ENCODE measurements around the gene MS4A4E.
A peak's percentile ranks its signal among the peaks of the same experiment; 100 is the strongest.

Gene MS4A4E

GRCh38 chr11:60242740-60243239 lies at the start of gene MS4A4E:
MS4A4E (minus strand) TSS chr11:60243137; CDS start chr11:60230055, 13,082 bp downstream.
- DNase-seq, result peak in 1 of 2 donors; percentile 46

DNA sequence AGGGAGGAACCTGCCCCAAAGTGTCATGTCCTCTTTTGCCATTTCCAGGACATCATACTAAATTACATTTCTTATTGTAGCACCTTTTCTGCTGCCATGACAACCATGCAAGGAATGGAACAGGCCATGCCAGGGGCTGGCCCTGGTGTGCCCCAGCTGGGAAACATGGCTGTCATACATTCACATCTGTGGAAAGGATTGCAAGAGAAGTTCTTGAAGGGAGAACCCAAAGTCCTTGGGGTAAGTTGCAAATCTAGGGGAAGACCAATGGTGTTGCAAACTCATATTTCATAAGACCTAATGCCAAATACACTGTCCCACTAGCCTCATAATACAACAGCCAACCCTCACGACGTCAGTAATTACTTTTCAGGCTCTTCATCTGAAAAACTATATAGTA lies 49.2 kb upstream of the MS4A4E start:
- peak; percentile 28 to 72 for DNase-seq

DNA sequence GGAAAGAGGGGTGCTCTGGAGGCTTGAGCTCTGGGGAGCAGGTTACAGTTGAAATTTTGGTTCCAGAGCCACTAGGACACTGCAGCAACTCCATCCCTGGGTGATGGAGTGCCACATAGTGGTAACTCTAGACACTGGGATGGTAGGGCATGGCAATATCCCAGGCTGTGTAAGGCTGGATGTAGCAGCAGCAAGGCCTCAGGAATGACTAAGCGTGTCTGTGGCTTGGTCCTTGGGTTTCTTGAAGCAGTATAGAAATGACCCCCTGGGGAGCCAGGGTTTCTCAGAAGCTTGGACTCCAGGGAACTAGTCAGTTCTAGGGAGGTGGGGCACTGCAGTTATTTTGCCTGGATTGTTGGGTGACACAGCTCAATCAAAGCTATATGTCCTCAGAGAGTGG lies 45.6 kb upstream of the MS4A4E start:
- no peak for DNase-seq

- peak in 1 of 2 donors; percentile 28 for DNase-seq
Observed at GRCh38 chr11:60285411-60286126, 42.6 kb upstream of the MS4A4E start.

DNA sequence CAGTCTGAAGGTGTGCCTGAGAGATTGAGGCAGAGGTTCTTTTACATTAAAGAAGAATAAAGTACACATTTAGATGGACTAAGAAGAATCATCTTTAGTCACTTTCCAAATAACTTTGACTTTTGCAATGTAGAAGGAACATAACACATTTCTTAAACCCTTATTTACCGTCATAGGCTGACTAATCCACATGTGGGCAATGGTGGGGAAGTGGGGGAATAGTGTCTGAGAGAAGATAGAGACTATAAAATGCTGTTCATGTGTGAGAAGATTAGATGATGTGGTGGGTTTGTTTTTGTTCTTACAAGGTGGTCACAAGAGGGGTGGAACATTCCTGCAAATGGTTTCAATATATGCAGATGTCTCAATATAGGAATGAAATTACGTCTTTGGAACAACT lies 39.3 kb upstream of the MS4A4E start:
- DNase-seq, result peak; percentile 87 to 89

DNA sequence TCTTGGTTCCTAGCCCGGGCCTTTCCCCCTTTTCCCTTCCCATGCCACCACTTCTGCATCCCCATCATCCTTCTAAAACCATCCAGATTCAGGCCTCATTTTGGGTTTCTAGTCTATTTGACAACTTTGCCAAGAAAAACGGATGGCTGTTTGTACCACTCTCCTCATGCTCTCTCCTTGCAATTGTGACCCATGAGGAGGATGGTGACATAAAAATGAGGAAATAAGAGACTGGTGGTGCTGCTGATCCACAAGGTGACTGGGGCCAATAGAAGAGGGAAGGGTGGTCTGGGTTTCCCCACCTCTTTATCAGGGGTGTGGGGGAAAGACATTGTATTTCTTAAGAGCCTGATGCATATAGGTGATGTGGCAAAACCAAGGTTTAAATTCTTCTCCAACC lies 38.5 kb upstream of the MS4A4E start:
- DNase-seq, result peak; percentile 50 to 71

GRCh38 chr11:60280412-60280811 lies 37.5 kb upstream of the MS4A4E start, which contains the start of gene MS4A4A:
MS4A4A (plus strand) TSS chr11:60280666; CDS start chr11:60280676, 10 bp downstream.
- DNase-seq, result peak; percentile 58 to 59

DNA sequence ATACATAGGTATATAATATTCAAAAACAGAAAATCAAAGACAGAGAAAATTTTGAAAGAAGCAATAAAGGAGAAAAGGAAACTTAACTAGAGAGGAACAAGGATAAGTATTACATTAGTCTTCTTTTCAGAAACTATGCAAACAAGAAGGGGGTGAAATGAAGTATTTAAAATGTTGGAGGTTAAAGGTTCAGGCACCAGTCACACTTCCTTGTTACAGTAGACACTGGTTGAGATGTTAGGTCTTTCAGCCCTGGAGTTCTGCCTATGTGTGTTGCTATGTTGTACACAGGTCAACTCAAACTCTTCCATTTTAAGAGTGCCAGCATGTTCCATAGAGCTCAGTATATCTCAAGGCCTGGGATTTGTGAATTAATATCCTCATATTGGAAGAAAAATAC lies 31.5 kb upstream of the MS4A4E start:
- peak in 1 of 2 donors; percentile 48 for DNase-seq

GRCh38 chr11:60265373-60266214 lies 22.7 kb upstream of the MS4A4E start:
- peak; percentile 35 to 93 for DNase-seq

DNA sequence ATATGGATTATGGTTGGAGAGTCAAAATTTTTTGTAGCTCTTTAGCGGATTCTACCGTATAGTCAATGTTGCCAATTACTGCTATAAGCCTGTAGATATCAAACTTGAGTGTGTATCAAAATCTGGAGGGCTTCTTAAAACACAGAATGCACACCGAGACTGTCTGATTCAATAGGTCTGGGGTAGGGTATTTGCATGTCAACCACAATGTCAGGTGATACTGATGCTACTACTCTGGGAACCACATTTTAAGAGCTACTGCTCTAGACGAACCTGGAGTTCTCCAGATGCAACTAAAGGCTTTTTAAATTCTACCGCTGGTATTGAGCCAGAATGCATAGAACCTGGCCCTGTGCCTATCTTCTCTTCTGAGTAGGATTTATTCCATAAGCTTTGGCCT lies 21.7 kb upstream of the MS4A4E start:
- no peak for DNase-seq

DNA sequence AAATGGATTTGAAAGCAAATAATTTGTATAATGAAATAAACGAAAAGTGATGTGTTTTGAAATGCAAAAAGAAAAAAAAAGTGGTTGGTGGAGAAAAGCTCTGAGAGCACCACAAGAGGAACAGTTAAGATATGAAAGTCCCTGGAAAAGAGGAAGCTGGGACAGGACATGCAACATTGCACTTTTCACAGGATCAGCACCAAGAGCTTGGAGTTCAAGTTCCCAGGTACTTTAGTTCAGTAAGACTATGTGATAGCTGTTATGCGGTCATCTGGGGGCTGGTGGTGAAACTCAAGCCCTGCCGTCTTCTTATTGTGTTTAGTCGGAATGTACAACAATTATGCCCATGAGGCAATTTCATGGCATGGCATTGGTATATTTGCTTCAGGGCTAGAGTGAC lies 20.5 kb upstream of the MS4A4E start:
- peak; percentile 55 to 65 for DNase-seq

GRCh38 chr11:60261014-60261413 lies 18.1 kb upstream of the MS4A4E start:
- DNase-seq, result no peak

DNA sequence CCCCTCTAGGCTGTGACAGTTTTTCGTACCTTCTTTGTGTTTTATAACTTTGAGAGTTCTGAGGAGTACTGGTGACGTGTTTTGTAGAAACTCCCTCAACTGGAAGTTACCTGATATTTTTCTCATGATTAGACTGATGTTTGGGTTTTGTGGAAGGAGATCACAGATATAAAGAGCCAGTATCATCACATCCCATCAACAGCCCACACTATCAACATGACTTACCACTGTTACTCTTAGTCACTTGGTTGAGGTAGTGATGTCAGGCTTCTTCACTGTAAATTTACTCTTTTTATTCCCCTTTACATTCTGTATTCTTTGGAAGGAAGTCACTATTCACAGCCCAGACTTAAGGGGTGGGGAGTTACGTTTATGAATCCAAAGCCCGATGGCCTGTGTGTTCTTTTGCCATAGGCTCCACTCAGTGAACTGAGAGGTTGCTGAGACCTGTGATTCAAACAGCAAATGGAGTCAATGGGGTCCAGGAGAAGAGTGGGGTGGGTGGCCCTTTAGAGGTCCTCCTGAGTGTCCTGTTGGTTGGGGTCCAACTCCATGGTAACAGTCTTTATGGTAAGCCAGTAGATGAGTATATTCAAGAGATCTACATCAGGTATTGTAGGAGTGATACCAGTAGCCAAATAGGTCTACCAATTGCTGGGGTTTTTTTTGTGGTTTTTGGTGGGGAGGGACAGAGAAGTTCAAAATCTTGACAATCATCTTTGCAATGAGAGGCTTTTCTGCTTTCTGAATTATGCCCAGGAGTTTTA lies 15.2 kb upstream of the MS4A4E start:
- no peak for DNase-seq

DNA sequence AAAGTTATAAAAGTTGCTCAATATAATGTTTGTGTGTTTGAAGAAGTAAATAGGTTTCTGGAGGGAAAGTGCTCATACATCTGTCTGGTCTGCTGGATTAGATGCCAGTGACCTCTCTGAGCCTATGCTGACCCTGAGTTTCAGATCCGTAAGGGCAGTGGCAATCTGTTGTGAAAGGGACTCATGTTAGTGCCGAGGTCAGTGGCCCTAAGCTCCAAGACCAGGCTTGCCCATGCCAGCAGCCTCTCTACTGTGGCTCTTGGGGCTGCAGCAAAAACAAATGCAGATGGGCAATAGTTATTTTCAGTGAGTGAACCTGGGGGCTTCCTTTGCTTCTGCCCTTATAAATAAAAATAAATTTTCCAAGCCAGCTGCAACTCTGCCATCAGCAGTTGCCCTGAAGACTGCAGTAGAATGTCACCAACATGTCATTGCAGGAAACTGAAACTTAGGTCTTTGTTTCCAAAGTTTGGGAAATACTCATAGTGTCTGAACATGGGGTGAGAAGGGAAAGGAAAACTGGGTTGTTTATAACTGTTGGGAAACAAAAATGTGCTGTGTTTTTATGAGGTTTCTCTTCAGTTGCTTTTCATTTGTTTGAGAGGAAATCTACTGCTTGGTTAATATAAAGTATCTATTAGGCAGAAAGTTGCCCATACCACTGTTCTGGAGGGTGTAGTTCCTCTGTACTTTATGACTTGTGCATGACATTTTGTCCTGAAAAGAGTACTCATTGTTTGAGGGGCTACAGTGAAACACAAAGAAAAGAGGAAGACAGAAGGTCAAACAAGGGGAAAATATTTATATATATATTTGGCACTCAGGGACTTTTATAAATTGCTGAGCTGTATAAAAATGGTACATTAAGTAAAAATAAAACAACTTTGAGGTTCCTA lies 9.5 kb upstream of the MS4A4E start:
- peak; percentile 20 to 62 for DNase-seq

DNA sequence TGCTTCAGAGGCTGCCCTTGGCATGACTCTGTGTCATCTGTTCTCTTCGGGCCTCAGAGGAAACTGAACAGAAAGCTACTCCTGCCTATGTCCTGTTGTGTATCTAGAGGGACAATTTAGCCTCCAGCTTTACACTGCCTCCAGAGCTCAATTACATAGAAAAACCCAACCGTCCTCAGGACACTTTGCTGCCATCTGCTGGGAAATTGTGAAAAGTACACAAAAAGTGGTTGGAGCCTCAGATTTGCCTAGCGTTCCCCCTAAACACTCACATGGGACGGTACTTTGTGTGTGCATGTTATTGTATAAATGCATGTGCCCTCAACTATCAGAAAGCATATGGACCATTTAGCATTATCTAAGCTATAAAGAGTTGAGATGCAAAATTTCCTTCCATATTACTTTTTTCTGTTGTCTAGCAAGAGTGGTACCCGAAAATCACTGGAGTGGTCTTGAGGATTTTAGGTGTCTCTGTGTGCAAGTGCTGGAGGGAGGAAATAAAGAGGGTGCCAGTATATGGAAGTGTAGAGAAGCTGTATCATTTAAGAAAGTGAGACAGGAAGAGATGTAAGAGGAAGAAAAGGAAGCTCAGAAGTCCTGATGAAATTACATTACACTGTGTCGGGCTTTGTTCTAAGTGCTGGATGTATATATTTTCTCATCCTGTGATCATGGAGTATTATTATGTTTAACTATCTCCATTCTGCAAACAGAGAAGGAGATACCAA lies 8.7 kb upstream of the MS4A4E start:
- peak; percentile 36 to 80 for DNase-seq

- DNase-seq, result no peak
Observed at GRCh38 chr11:60241786-60242185, 1.2 kb downstream of the MS4A4E start.

DNA sequence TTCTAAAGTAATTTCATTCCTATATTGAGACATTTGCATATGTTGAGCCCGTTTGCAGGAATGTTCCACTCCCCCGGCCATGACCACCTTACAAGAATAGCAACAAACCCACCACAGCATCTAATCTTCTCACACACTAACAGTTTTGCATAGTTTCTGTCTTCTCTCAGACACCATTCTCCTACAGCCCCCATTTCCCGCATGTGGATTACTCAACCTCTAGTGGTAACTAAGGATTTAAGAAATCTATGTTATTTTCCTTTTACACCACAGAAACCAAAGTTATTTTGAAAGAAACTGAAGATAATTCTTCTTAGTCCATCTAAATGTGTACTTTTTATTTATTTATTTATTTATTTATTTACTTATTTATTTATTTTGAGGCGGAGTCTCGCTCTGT lies 2.3 kb downstream of the MS4A4E start:
- DNase-seq, result peak in 1 of 2 donors; percentile 24

DNA sequence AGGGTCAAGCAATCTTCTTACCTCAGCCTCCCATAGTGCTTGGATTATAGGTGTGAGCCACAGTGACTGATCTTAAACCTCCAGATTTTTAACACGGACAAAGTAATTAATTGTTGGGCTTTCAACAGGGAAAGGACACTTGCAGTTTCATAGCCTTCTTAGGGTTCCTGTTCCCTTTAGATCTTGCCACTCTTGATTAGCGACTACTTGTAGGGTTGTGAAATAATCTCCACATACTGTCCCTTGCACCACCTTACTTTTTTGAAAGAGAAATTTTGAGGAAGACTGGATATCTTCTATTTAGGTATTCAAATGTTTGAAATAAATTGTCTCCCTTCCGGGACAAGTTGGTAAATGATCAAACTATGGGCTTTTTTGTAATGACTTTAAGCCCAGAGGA lies 7.6 kb downstream of the MS4A4E start:
- DNase-seq, result peak; percentile 44 to 51

GRCh38 chr11:60230681-60231080 lies 12.3 kb downstream of the MS4A4E start:
- peak in 1 of 2 donors; percentile 15 for DNase-seq

DNA sequence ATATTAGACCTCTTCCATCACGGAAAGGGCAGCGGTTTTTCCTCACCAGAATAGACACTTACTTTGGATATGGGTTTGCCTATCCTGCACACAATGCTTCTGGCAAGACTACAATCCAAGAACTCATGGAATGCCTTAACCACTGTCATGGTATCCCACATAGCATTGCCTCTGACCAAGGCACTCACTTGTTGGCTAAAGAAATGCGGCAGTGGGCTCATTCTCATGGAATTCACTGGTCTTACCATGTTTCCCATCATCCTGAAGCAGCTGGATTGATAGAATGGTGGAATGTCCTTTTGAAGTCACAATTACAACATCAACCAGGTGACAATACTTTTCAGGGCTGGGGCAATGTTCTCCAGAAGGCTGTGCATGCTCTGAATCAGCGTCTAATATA lies 20.8 kb downstream of the MS4A4E start:
- DNase-seq, result no peak

DNA sequence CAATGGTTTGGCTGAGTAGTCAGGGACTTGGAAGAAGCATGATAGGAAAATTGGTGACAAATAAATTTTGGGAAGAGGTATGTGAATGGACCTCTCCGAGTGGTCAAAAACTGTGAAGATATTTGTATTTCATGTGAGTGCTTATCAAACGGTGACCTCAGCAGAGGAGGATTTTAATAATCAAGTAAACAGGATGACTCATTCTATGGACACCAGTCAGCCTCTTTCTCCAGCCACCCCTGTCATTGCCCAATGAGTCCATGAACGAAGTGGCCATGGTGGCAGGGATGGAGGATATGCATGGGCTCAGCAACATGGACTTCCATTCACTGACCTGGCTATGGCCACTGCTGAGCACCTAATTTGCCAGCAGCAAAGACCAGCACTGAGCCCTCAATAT lies 21.2 kb downstream of the MS4A4E start:
- DNase-seq, result no peak

Measured in inflammatory macrophage treated with lipopolysaccharide for 1 hour (primary cell).